Jurkat, Clone E6-1 (cell line): ENCODE results near the gene GEMIN7.
A peak's percentile ranks its signal among the peaks of the same experiment; 100 is the strongest.

Source experiments
- DNase-seq: peaks from one replicate; pipeline ENCODE4 v3.0.0-alpha.2; 2011; ENCODE audit warnings: low read depth, low spot score
- H3K4me3 ChIP-seq: 2 replicates; pipeline ENCODE4 v1.5.1; 2011; ENCODE audit warnings: mild to moderate bottlenecking, low read length, control low read depth, moderate library complexity

The GEMIN7 gene

GRCh38 chr19:45078390-45079062, 534 bp upstream of the GEMIN7 start:
- DNase-seq, result no peak
- H3K4me3 ChIP-seq, result peak overlapping the region; percentile 98

GRCh38 chr19:45079911-45080370, 881 bp downstream of the GEMIN7 start:
- H3K4me3 ChIP-seq, result peak overlapping the region; percentile 98
- DNase-seq, result no peak

- no peak for DNase-seq
- no peak overlapping the region for H3K4me3 ChIP-seq
Observed at GRCh38 chr19:45082170-45082569, 3.1 kb downstream of the GEMIN7 start.

GRCh38 chr19:45086480-45086879, 7.4 kb downstream of the GEMIN7 start:
- H3K4me3 ChIP-seq, result no peak overlapping the region
- DNase-seq, result no peak

GRCh38 chr19:45087531-45087930, 8.5 kb downstream of the GEMIN7 start:
- H3K4me3 ChIP-seq, result no peak overlapping the region
- DNase-seq, result peak; percentile 51

- no peak overlapping the region for H3K4me3 ChIP-seq
- no peak for DNase-seq
Observed at GRCh38 chr19:45090034-45090433, 11.0 kb downstream of the GEMIN7 start.

GRCh38 chr19:45090606-45091005, 11.5 kb downstream of the GEMIN7 start:
- DNase-seq, result no peak
- no peak overlapping the region for H3K4me3 ChIP-seq

- peak; percentile 82 for DNase-seq
- H3K4me3 ChIP-seq, result peak overlapping the region; percentile 88
Observed at GRCh38 chr19:45091031-45091923, 12.2 kb downstream of the GEMIN7 start.

GRCh38 chr19:45092747-45093678, 14.0 kb downstream of the GEMIN7 start, which contains the start of gene PPP1R37:
TSS of gene PPP1R37 (plus strand) at chr19:45093179. CDS start at chr19:45093326, 147 bp downstream.
- DNase-seq, result peak; percentile 95
- H3K4me3 ChIP-seq, result peak within 1 kb of the TSS; percentile 88

- no peak for DNase-seq
- peak overlapping the region; percentile 88 for H3K4me3 ChIP-seq
Observed at GRCh38 chr19:45094137-45094536, 15.1 kb downstream of the GEMIN7 start.

- H3K4me3 ChIP-seq, result peak overlapping the region; percentile 88; the same call in 1 of the 2 replicates
- DNase-seq, result no peak
Observed at GRCh38 chr19:45094707-45095106, 15.6 kb downstream of the GEMIN7 start.

GRCh38 chr19:45095496-45096413, 16.7 kb downstream of the GEMIN7 start:
- no peak for DNase-seq
- H3K4me3 ChIP-seq, result no peak overlapping the region

- H3K4me3 ChIP-seq, result no peak overlapping the region
- DNase-seq, result no peak
Observed at GRCh38 chr19:45096700-45097099, 17.6 kb downstream of the GEMIN7 start.

GRCh38 chr19:45097450-45097775, 18.4 kb downstream of the GEMIN7 start:
- no peak for DNase-seq
- no peak overlapping the region for H3K4me3 ChIP-seq

- peak overlapping the region; percentile 5 for H3K4me3 ChIP-seq
- no peak for DNase-seq
Observed at GRCh38 chr19:45097776-45098520, 18.9 kb downstream of the GEMIN7 start.

- H3K4me3 ChIP-seq, result peak overlapping the region; percentile 5
- DNase-seq, result peak; percentile 68
Observed at GRCh38 chr19:45098521-45099466, 19.7 kb downstream of the GEMIN7 start.
